NOMO-1 treated with DMSO at 0.1 percent for 48 hours (cell line): ENCODE data around the gene GFM1.
"Not testable (repeated sequence)": the region's sequence is repeated elsewhere in the genome, so short reads cannot be mapped to it uniquely, and the experiment has no call there.

Experiments
- DNase-seq: peaks from one replicate; lab custom pipeline; 2025; ENCODE audit not compliant: unreplicated experiment; lab: John Stamatoyannopoulos, UW

The GFM1 gene

GRCh38 chr3:158672215-158673176 lies 28.2 kb downstream of the GFM1 start, which contains the start of gene LXN:
Gene LXN (minus strand): TSS chr3:158672648. CDS start chr3:158672478, 170 bp downstream.
- DNase-seq = no peak

- no peak for DNase-seq
Measured at GRCh38 chr3:158678687-158679086, 34.4 kb downstream of the GFM1 start.

- DNase-seq = no peak
Measured at GRCh38 chr3:158679547-158680000, 35.2 kb downstream of the GFM1 start.

- no peak for DNase-seq
Measured at GRCh38 chr3:158680861-158681260, 36.5 kb downstream of the GFM1 start.

- peak; percentile 4 for DNase-seq
Measured at GRCh38 chr3:158683230-158683962, 39.1 kb downstream of the GFM1 start.

- no peak for DNase-seq
Measured at GRCh38 chr3:158685159-158685558, 40.8 kb downstream of the GFM1 start.

GRCh38 chr3:158693866-158694456 lies 49.6 kb downstream of the GFM1 start:
- not testable (repeated sequence) for DNase-seq

- DNase-seq = no peak
Measured at GRCh38 chr3:158696618-158697017, 52.3 kb downstream of the GFM1 start.

GRCh38 chr3:158700559-158700958 lies 56.2 kb downstream of the GFM1 start:
- no peak for DNase-seq

GRCh38 chr3:158701420-158702065 lies 57.2 kb downstream of the GFM1 start:
- no peak for DNase-seq

- DNase-seq = no peak
Measured at GRCh38 chr3:158702815-158703481, 58.6 kb downstream of the GFM1 start.

GRCh38 chr3:158703566-158703965 lies 59.2 kb downstream of the GFM1 start:
- DNase-seq = no peak

GRCh38 chr3:158709666-158710083 lies 65.3 kb downstream of the GFM1 start:
- DNase-seq = no peak

- DNase-seq = no peak
Measured at GRCh38 chr3:158710601-158711000, 66.3 kb downstream of the GFM1 start.

GRCh38 chr3:158711886-158712285 lies 67.6 kb downstream of the GFM1 start:
- no peak for DNase-seq

GRCh38 chr3:158712443-158712842 lies 68.1 kb downstream of the GFM1 start:
- DNase-seq = no peak

GRCh38 chr3:158713094-158713499 lies 68.8 kb downstream of the GFM1 start:
- no peak for DNase-seq

- DNase-seq = no peak
Measured at GRCh38 chr3:158717576-158717975, 73.2 kb downstream of the GFM1 start.

GRCh38 chr3:158718490-158719170 lies 74.3 kb downstream of the GFM1 start:
- DNase-seq = no peak

- no peak for DNase-seq
Measured at GRCh38 chr3:158722108-158722507, 77.8 kb downstream of the GFM1 start.
